Skeletal muscle tissue (tissue), 4 donors: ENCODE results near the gene ZFYVE27. TPM values are rescaled to one million over a fixed set of nuclear protein-coding genes. Genes with fewer than 3 reads are reported as not detected.

Source experiments
- H3K27ac ChIP-seq: one replicate; pipeline ENCODE4 v1.7.0; 2013; ENCODE audit warnings: mild to moderate bottlenecking, low read depth, low read length, inconsistent platforms
- H3K27me3 ChIP-seq, 3 donors: one replicate each; pipeline ENCODE4 v1.7.0; 2013; ENCODE audit warnings: low read length in 3 of 3; ENCODE audit not compliant: control insufficient read depth in 3 of 3, insufficient read depth in 3 of 3
- H3K36me3 ChIP-seq, 3 donors: one replicate each; pipeline ENCODE4 v1.7.0; 2013; ENCODE audit warnings: low read length in 3 of 3; ENCODE audit not compliant: control insufficient read depth in 3 of 3, insufficient read depth in 3 of 3
- H3K4me1 ChIP-seq, 3 donors: one replicate each; pipeline ENCODE4 v1.7.0; 2013; ENCODE audit warnings: low read length in 3 of 3, mild to moderate bottlenecking in 3 of 3; ENCODE audit not compliant: control insufficient read depth in 3 of 3, insufficient read depth in 3 of 3
- H3K4me3 ChIP-seq, 3 donors: one replicate each; pipeline ENCODE4 v1.7.0; 2013; ENCODE audit warnings: low read length in 3 of 3
- H3K9ac ChIP-seq, 3 donors: one replicate each; pipeline ENCODE4 v1.7.0; 2013; ENCODE audit warnings: low read length in 3 of 3, mild to moderate bottlenecking in 3 of 3, moderate library complexity in 2 of 3, low read depth in 1 of 3
- H3K9me3 ChIP-seq, 3 donors: one replicate each; pipeline ENCODE4 v1.7.0; 2013; ENCODE audit warnings: low read length in 3 of 3; ENCODE audit not compliant: control insufficient read depth in 3 of 3
- total RNA-seq: library from RNA; depleted of rRNA; stranded (reverse); fragments of >200 nt; gene quantifications from one replicate; pipeline ENCODE4 v1.2.3, GENCODE V29; 2014
- donor health status: Osteomylitis.

Gene ZFYVE27
- total RNA-seq, 1 donor from 2014 or later: 8.4 TPM

GRCh38 chr10:97743169-97743943, 6.4 kb downstream of the ZFYVE27 start:
- Histone ChIP-seq H3K4me1 (peaks cover 3 to 7% (median 4%) of the 10 kb centered on the region in 3 donors), H3K27me3 (no peaks in the 10 kb centered on the region), H3K27ac (no peak overlapping the region), H3K9me3 (no peaks in the 10 kb centered on the region), H3K4me3 (no peak overlapping the region), H3K9ac (no peak overlapping the region), H3K36me3 (peaks cover 34 to 52% (median 37%) of the 10 kb centered on the region in 3 donors)

DNA sequence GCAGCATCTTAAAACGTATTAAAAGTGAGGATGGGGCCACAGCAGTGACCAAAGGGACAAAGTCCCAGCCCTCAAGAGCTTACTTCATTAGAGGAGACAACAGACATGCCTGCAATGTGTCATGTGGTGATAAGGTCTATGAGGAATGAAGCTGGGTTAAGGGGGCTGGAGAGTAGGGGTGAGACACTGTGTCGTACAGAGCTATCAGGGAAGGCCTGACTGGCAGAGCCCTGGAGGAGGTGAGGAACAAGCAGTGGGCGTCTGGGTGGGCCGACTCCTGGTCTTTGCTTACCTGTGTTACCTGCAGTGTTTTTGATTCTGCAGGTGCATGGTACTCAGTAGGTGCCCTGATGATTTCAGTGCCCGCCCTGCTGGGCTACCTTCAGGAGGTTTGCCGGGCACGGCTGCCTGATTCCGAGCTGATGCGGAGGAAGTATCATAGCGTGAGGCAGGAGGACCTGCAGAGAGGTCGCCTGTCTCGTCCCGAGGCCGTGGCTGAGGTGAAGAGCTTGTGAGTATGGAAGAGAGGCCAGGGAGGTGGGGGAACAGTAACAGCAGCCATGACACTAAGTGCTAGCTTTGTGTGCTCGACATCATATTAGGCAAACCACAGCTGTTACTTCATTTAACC, 7.6 kb downstream of the ZFYVE27 start:
- Histone ChIP-seq H3K9me3 (no peaks in the 10 kb centered on the region), H3K9ac (no peak overlapping the region), H3K36me3 (peaks cover 41 to 61% (median 42%) of the 10 kb centered on the region in 3 donors), H3K27me3 (no peaks in the 10 kb centered on the region), H3K4me1 (peaks cover 0 to 3% (median 0%) of the 10 kb centered on the region in 3 donors), H3K4me3 (no peak overlapping the region), H3K27ac (no peak overlapping the region)

- Histone ChIP-seq H3K9me3 (no peaks in the 10 kb centered on the region), H3K27me3 (no peaks in the 10 kb centered on the region), H3K4me3 (no peak overlapping the region), H3K36me3 (peaks cover 62 to 64% (median 63%) of the 10 kb centered on the region in 3 donors), H3K27ac (no peak overlapping the region), H3K9ac (no peak overlapping the region), H3K4me1 (peaks cover 0 to 3% (median 0%) of the 10 kb centered on the region in 3 donors)
Observed at GRCh38 chr10:97747573-97747972, 10.6 kb downstream of the ZFYVE27 start.

DNA sequence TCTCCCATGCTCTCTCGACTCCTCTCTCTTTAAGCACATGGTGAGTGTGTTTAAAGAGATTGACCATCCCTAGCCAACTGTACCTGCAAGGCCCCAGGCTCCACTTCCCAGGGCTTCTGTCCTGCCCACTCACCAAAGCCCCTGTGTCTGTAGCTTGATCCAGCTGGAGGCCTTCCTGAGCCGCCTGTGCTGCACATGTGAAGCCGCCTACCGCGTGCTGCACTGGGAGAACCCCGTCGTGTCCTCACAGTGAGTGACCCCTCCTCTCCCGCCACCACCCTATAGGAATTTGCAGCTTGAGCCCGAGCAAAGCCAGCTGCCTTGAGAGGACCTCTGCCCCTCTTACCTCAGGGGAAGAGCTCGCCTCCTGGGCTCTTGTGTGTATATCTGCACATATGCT, 11.2 kb downstream of the ZFYVE27 start:
- H3K9me3 ChIP-seq: no peaks in the 10 kb centered on the region

DNA sequence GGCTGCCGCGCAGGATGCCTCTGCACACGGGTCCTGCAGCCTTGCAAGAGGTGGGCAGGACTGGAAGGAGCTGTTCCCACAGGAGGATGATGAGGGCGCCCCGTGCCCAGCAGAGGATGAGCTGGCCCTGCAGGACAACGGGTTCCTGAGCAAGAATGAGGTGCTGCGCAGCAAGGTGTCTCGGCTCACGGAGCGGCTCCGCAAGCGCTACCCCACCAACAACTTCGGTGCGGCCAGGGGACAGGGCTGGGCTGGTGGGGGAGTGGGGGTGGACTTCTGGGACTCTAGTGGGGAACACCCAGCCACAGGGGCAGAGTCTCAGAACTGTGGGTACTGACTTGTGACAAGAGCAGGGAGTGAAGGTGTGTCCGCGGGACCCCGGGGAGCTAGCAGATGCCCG, 16.0 kb downstream of the ZFYVE27 start:
- Histone ChIP-seq H3K27me3 (no peaks in the 10 kb centered on the region), H3K9ac (no peak overlapping the region), H3K4me3 (no peak overlapping the region), H3K36me3 (peaks cover 79 to 86% (median 82%) of the 10 kb centered on the region in 3 donors), H3K4me1 (no peaks in the 10 kb centered on the region), H3K27ac (no peak overlapping the region), H3K9me3 (no peaks in the 10 kb centered on the region)

More for the DNA sequence above, 11.2 kb downstream of the ZFYVE27 start:
- H3K27ac ChIP-seq: no peak overlapping the region
- no peak overlapping the region for H3K4me3 ChIP-seq
- peaks cover 63 to 66% (median 63%) of the 10 kb centered on the region in 3 donors for H3K36me3 ChIP-seq
- H3K27me3 ChIP-seq: no peaks in the 10 kb centered on the region
- no peak overlapping the region for H3K9ac ChIP-seq
- H3K4me1 ChIP-seq: peaks cover 0 to 3% (median 0%) of the 10 kb centered on the region in 3 donors

DNA sequence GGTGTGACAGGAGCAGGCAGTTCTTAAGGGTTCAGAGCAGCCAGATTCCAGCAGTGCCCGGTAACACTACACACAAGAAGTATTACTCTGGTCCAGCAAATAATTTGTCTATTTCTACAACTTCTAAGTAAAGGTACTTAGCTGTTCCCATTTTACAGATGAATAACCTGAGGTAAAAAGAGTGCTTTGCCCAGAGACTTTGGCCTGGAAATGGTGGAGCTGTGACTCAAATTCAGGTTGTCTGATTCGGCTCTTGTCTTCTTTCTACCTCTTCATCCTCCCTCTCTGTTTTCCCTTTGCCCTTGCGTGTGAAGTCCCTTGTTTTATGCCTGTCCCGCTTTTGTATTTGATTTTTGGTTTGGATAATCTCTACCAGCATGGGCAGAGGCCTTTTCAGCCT, 17.8 kb downstream of the ZFYVE27 start:
- peaks cover 72 to 78% (median 73%) of the 10 kb centered on the region in 3 donors for H3K36me3 ChIP-seq
- no peaks in the 10 kb centered on the region for H3K4me1 ChIP-seq
- H3K9ac ChIP-seq: no peak overlapping the region
- no peak overlapping the region for H3K4me3 ChIP-seq
- no peaks in the 10 kb centered on the region for H3K27me3 ChIP-seq
- H3K9me3 ChIP-seq: no peaks in the 10 kb centered on the region
- H3K27ac ChIP-seq: no peak overlapping the region

DNA sequence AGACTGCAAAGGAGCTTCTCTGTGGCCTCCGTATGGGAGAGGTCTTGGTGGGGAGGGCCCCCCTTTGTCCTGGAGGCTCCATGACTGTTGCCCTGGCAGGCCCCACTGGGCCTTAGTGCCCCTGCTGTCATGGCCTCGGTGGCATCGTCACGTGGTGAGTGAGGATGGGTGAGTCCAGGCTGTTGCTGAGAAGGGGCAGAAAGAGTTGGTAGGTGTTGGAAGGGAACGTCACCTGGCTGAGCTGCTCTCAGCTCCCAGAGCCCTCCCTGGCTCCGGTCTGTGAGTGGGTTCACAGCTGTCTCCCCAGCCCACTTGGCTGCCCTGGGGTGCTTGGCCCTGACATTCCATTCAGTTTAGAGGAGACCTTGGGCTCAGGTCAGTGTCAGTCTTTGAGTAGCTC, 18.8 kb downstream of the ZFYVE27 start:
- no peak overlapping the region for H3K4me3 ChIP-seq
- H3K27me3 ChIP-seq: no peaks in the 10 kb centered on the region
- H3K9ac ChIP-seq: no peak overlapping the region
- H3K4me1 ChIP-seq: no peaks in the 10 kb centered on the region
- peaks cover 70 to 73% (median 70%) of the 10 kb centered on the region in 3 donors for H3K36me3 ChIP-seq
- H3K9me3 ChIP-seq: no peaks in the 10 kb centered on the region
- H3K27ac ChIP-seq: no peak overlapping the region

- Histone ChIP-seq H3K9ac (no peak overlapping the region), H3K36me3 (peaks cover 58 to 69% (median 58%) of the 10 kb centered on the region in 3 donors), H3K27me3 (no peaks in the 10 kb centered on the region), H3K9me3 (no peaks in the 10 kb centered on the region), H3K4me1 (no peaks in the 10 kb centered on the region), H3K4me3 (no peak overlapping the region), H3K27ac (no peak overlapping the region)
Observed at GRCh38 chr10:97757471-97757870, 20.5 kb downstream of the ZFYVE27 start.

- Histone ChIP-seq H3K9ac (no peak overlapping the region), H3K27ac (no peak overlapping the region), H3K4me3 (no peak overlapping the region)
Observed at GRCh38 chr10:97759158-97759887, 22.4 kb downstream of the ZFYVE27 start.

More at GRCh38 chr10:97759158-97759887, 22.4 kb downstream of the ZFYVE27 start:
- Histone ChIP-seq H3K27me3 (no peaks in the 10 kb centered on the region), H3K9me3 (no peaks in the 10 kb centered on the region), H3K4me1 (peaks cover 0 to 7% (median 0%) of the 10 kb centered on the region in 3 donors), H3K36me3 (peaks cover 43 to 53% (median 45%) of the 10 kb centered on the region in 3 donors)
